Stimulated activated CD4-positive, alpha-beta T cell treated with anti-CD3 and anti-CD28 coated beads, Interleukin-15, amount 100 ng/mL, for 24 hours (primary cell): ENCODE data around the gene GFRA1.
"Not testable (repeated sequence)": the region's sequence is repeated elsewhere in the genome, so short reads cannot be mapped to it uniquely, and the experiment has no call there.

Source experiments
- DNase-seq: peaks from one replicate; pipeline ENCODE4 v3.0.0-alpha.2; 2020

The GFRA1 gene

GRCh38 chr10:116056445-116057293 lies 216.3 kb downstream of the GFRA1 start:
- no peak for DNase-seq

- no peak for DNase-seq
Observed at GRCh38 chr10:116055917-116056252, 217.1 kb downstream of the GFRA1 start.

- no peak for DNase-seq
Observed at GRCh38 chr10:116055252-116055916, 217.6 kb downstream of the GFRA1 start.

- no peak for DNase-seq
Observed at GRCh38 chr10:116053910-116054309, 219.1 kb downstream of the GFRA1 start.

GRCh38 chr10:116053009-116053730 lies 219.8 kb downstream of the GFRA1 start:
- not testable (repeated sequence) for DNase-seq

GRCh38 chr10:116052522-116052921 lies 220.5 kb downstream of the GFRA1 start:
- not testable (repeated sequence) for DNase-seq

GRCh38 chr10:116049974-116050304 lies 223.1 kb downstream of the GFRA1 start:
- no peak for DNase-seq

GRCh38 chr10:116049158-116049973 lies 223.6 kb downstream of the GFRA1 start:
- DNase-seq: no peak

- no peak for DNase-seq
Observed at GRCh38 chr10:116045366-116046356, 227.3 kb downstream of the GFRA1 start.

GRCh38 chr10:116044801-116045248 lies 228.2 kb downstream of the GFRA1 start:
- no peak for DNase-seq

- DNase-seq: no peak
Observed at GRCh38 chr10:116043861-116044260, 229.1 kb downstream of the GFRA1 start.

- DNase-seq: no peak
Observed at GRCh38 chr10:116043304-116043703, 229.7 kb downstream of the GFRA1 start.

GRCh38 chr10:116041948-116042347 lies 231.1 kb downstream of the GFRA1 start:
- no peak for DNase-seq

GRCh38 chr10:116039612-116040011 lies 233.4 kb downstream of the GFRA1 start:
- no peak for DNase-seq

GRCh38 chr10:116038259-116038658 lies 234.7 kb downstream of the GFRA1 start:
- no peak for DNase-seq

- not testable (repeated sequence) for DNase-seq
Observed at GRCh38 chr10:116035406-116035805, 237.6 kb downstream of the GFRA1 start.

GRCh38 chr10:116030576-116030975 lies 242.4 kb downstream of the GFRA1 start:
- DNase-seq: no peak

GRCh38 chr10:116029826-116030225 lies 243.2 kb downstream of the GFRA1 start:
- DNase-seq: no peak

GRCh38 chr10:116027355-116027754 lies 245.7 kb downstream of the GFRA1 start:
- DNase-seq: no peak

GRCh38 chr10:116026725-116027124 lies 246.3 kb downstream of the GFRA1 start:
- no peak for DNase-seq

- no peak for DNase-seq
Observed at GRCh38 chr10:116026315-116026714, 246.7 kb downstream of the GFRA1 start.
